ENCODE data around the gene TMA16.

TMA16 gene

GRCh38 chr4:163565226-163566135 lies 71.0 kb downstream of the TMA16 start:
- no peak for FAIRE-seq

GRCh38 chr4:163566257-163566796 lies 71.8 kb downstream of the TMA16 start:
- FAIRE-seq = no peak

- FAIRE-seq = no peak
Observed at GRCh38 chr4:163568843-163569242, 74.4 kb downstream of the TMA16 start.

Data from islet of Langerhans (tissue), 1 donor.